Measurements from ENCODE around the gene PCAT6. TPM values are rescaled to one million over a fixed set of nuclear protein-coding genes. Genes with fewer than 3 reads are reported as not detected.

PCAT6 gene
- total RNA-seq, 1 donor from 2014 or later = 0.78 TPM

GRCh38 chr1:202844259-202844658 is 33.5 kb downstream of the PCAT6 start:
- DNase-seq (ENCODE audit: low read depth) = no peak

GRCh38 chr1:202844935-202845334 is 34.2 kb downstream of the PCAT6 start:
- no peak for DNase-seq (ENCODE audit: low read depth)

GRCh38 chr1:202848191-202848542 is 37.4 kb downstream of the PCAT6 start:
- DNase-seq (ENCODE audit: low read depth) = no peak

- DNase-seq (ENCODE audit: low read depth) = no peak
These were observed 40.0 kb downstream of the PCAT6 start for GRCh38 chr1:202850593-202851362.

GRCh38 chr1:202852163-202852904 is 41.6 kb downstream of the PCAT6 start:
- peak; percentile 27 for DNase-seq (ENCODE audit: low read depth)

GRCh38 chr1:202854787-202855186 is 44.0 kb downstream of the PCAT6 start:
- no peak for DNase-seq (ENCODE audit: low read depth)

GRCh38 chr1:202856014-202856413 is 45.3 kb downstream of the PCAT6 start:
- DNase-seq (ENCODE audit: low read depth) = no peak

GRCh38 chr1:202857136-202857610 is 46.4 kb downstream of the PCAT6 start:
- DNase-seq (ENCODE audit: low read depth) = no peak

GRCh38 chr1:202858331-202858730 is 47.6 kb downstream of the PCAT6 start:
- DNase-seq (ENCODE audit: low read depth) = no peak

- peak; percentile 17 for DNase-seq (ENCODE audit: low read depth)
These were observed 48.1 kb downstream of the PCAT6 start for GRCh38 chr1:202858789-202859414.

- peak; percentile 15 for DNase-seq (ENCODE audit: low read depth)
These were observed 50.1 kb downstream of the PCAT6 start for GRCh38 chr1:202860744-202861419.

Other genes starting within 250 kb of the PCAT6 start
- gene SYT2, start 100.5 kb upstream of the PCAT6 start, total RNA-seq = not detected in 2 replicates
- gene KDM5B, start 2.5 kb upstream of the PCAT6 start, total RNA-seq = 47.3 and 53.0 TPM in 2 replicates
- 5.6 and 7.5 TPM in 2 replicates for gene RABIF, start 78.2 kb downstream of the PCAT6 start, total RNA-seq
- 42.8 and 51.9 TPM in 2 replicates for gene KLHL12, start 116.3 kb downstream of the PCAT6 start, total RNA-seq
- gene ADIPOR1, start 147.4 kb downstream of the PCAT6 start, total RNA-seq = 166 and 230 TPM in 2 replicates
- 784 and 884 TPM in 2 replicates for gene CYB5R1, start 156.3 kb downstream of the PCAT6 start, total RNA-seq
- gene TMEM183A, start 196.4 kb downstream of the PCAT6 start, total RNA-seq = 90.5 and 108 TPM in 2 replicates
- gene PPFIA4, start 215.5 kb downstream of the PCAT6 start, total RNA-seq = 122 and 180 TPM in 2 replicates